Spleen (tissue), 11 donors: ENCODE measurements around the gene TADA2A. TPM values are rescaled to one million over a fixed set of nuclear protein-coding genes. Genes with fewer than 3 reads are reported as not detected.

Experiments
- DNase-seq: peaks from one replicate; pipeline ENCODE4 v3.0.0-alpha.2; 2020
- H3K27ac ChIP-seq, 8 donors: fragments of 200-600 bp; sonication (generic) in 7 of 8; 1 replicate in 4 of 8; 2 replicates in 4 of 8; pipeline versions ENCODE4 v1.5.0 to v1.8.0; 2016 to 2021; ENCODE audit warnings: inconsistent platforms in 4 of 8, mild to moderate bottlenecking in 4 of 8, moderate library complexity in 1 of 8
- H3K27me3 ChIP-seq, 7 donors: fragments of 200-600 bp; sonication (generic) in 6 of 7; replicated peaks in 1 of 7; 1 replicate in 4 of 7; 2 replicates in 3 of 7; pipeline versions ENCODE4 v1.5.0 to v1.8.0; 2016 to 2021; ENCODE audit warnings: inconsistent platforms in 3 of 7, mild to moderate bottlenecking in 1 of 7
- H3K36me3 ChIP-seq, 6 donors: fragments of 200-600 bp; sonication (generic) in 5 of 6; 1 replicate in 4 of 6; 2 replicates in 2 of 6; pipeline versions ENCODE4 v1.5.0 to v1.8.0; 2016 to 2021; ENCODE audit warnings: inconsistent platforms in 2 of 6
- H3K4me1 ChIP-seq, 6 donors: fragments of 200-600 bp; sonication (generic) in 5 of 6; 1 replicate in 3 of 6; 2 replicates in 3 of 6; pipeline versions ENCODE4 v1.5.0 to v1.8.0; 2016 to 2021; ENCODE audit warnings: inconsistent platforms in 3 of 6
- H3K4me3 ChIP-seq, 8 donors: fragments of 200-600 bp; sonication (generic) in 7 of 8; 1 replicate in 4 of 8; 2 replicates in 4 of 8; pipeline versions ENCODE4 v1.5.0 to v1.8.0; 2016 to 2021; ENCODE audit warnings: inconsistent platforms in 4 of 8, mild to moderate bottlenecking in 4 of 8, moderate library complexity in 2 of 8
- H3K9me3 ChIP-seq, 8 donors: fragments of 200-600 bp; sonication (generic) in 7 of 8; 1 replicate in 4 of 8; 2 replicates in 4 of 8; pipeline versions ENCODE4 v1.5.0 to v1.8.0; 2016 to 2021; ENCODE audit warnings: inconsistent platforms in 4 of 8
- CTCF ChIP-seq, 11 experiments: fragments of 200-600 bp in 7 of 11; fragments of 450-650 bp in 4 of 11; sonication (generic) in 4 of 11; IDR thresholded peaks in 8 of 11; conservative IDR thresholded peaks in 3 of 11; 1 replicate in 7 of 11; 2 replicates in 4 of 11; pipeline versions ENCODE4 v1.4.0 to v1.8.0; 2016 to 2021; ENCODE audit warnings: antibody characterized with exemption in 11 of 11, inconsistent platforms in 4 of 11, mild to moderate bottlenecking in 1 of 11
- POLR2A ChIP-seq, 3 donors: fragments of 450-650 bp; IDR thresholded peaks; one replicate each; pipeline ENCODE4 v1.5.1; 2017; ENCODE audit warnings: antibody characterized with exemption in 3 of 3, mild to moderate bottlenecking in 1 of 3
- POLR2AphosphoS5 ChIP-seq, 3 donors: sonication (generic); formaldehyde crosslinking; IDR thresholded peaks; one replicate each; pipeline ENCODE4 v1.5.1; 2017; ENCODE audit warnings: antibody characterized with exemption in 3 of 3
- WGBS, 5 donors: extraction: QIAGEN DNeasy Blood & Tissue Kit in 3 of 5; methylation state at CpG; one replicate each; pipeline versions ENCODE4 v1.1.5 to v1.1.7; 2013 to 2018; 5-methylcytosine and 5-hydroxymethylcytosine counted together
- intact Hi-C: fragments of 100-400 bp; cut with DNase I; formaldehyde crosslinking; loops from one replicate; pipeline ENCODE4 v1.15.0; 2023; ENCODE audit warnings: low total_unique reads
- polyA plus RNA-seq, 3 donors: library from polyadenylated mRNA; stranded (reverse); fragments of 200-250 nt; gene quantifications; one replicate each; pipeline ENCODE4 v1.2.1, GENCODE V29; 2013
- total RNA-seq, 7 donors: library from RNA; depleted of rRNA in 3 of 7; stranded (reverse); fragments of >200 nt in 3 of 7; fragmentation: NEBNext Ultra II Directional in 4 of 7; extraction: Animal tissue kit (Norgen Biotek cat#: 25700) in 4 of 7; gene quantifications; one replicate each; pipeline versions ENCODE4 v1.1.0 to v1.2.1, GENCODE V29; 2016 to 2021
- donor health status: healthy with polysubstance abuse.
- donor health status: DM: no; HTN: no; CAD: no; lungs with moderate emphysema.
- donor health status: DM: no; HTN: no; CAD: no.
- donor health status: Bipolar disorder and iron deficiency.
- donor health status: healthy.
- donor health status: DM: no; HTN: no; CAD: no.
- donor health status: DM: yes; HTN: yes; CAD: no.

The TADA2A gene
- total and polyA plus RNA-seq, 10 donors = 7.8 to 31.8 (median 20.6) TPM

- intact Hi-C loops = no loop called here
- H3K27me3 ChIP-seq = no peaks in the 10 kb centered on the region
- no peak overlapping the region for H3K4me3 ChIP-seq
- DNase-seq = no peak
- no peak overlapping the region for H3K27ac ChIP-seq
- no peaks in the 10 kb centered on the region for H3K9me3 ChIP-seq
- TF ChIP-seq POLR2A (IDR thresholded peaks at IDR 0.05) = no peak
- no peak for TF ChIP-seq CTCF (IDR thresholded peaks at IDR 0.05 in 8 of 11, conservative IDR thresholded peaks at IDR 0.05 in 3 of 11)
- TF ChIP-seq POLR2AphosphoS5 (IDR thresholded peaks at IDR 0.05) = no peak
- no peaks in the 10 kb centered on the region for H3K36me3 ChIP-seq
- 83 to 98% (median 89%) methylated on average over 4 of the region's 4 CpGs for WGBS, 5 donors
- peaks cover 0 to 11% (median 2%) of the 10 kb centered on the region in 6 donors for H3K4me1 ChIP-seq
These were observed 17.5 kb upstream of the TADA2A start for GRCh38 chr17:37389160-37389559.

GRCh38 chr17:37391146-37391545, 15.5 kb upstream of the TADA2A start:
- H3K4me1 ChIP-seq = peaks cover 0 to 11% (median 2%) of the 10 kb centered on the region in 6 donors
- no peak for TF ChIP-seq POLR2AphosphoS5 (IDR thresholded peaks at IDR 0.05)
- no peak for TF ChIP-seq POLR2A (IDR thresholded peaks at IDR 0.05)
- no peak for TF ChIP-seq CTCF (IDR thresholded peaks at IDR 0.05 in 8 of 11, conservative IDR thresholded peaks at IDR 0.05 in 3 of 11)
- H3K27me3 ChIP-seq = no peaks in the 10 kb centered on the region
- no peak overlapping the region for H3K27ac ChIP-seq
- intact Hi-C loops = no loop called here
- no peak for DNase-seq
- no peaks in the 10 kb centered on the region for H3K9me3 ChIP-seq
- H3K36me3 ChIP-seq = no peaks in the 10 kb centered on the region
- no peak overlapping the region for H3K4me3 ChIP-seq
- 85 to 98% (median 95%) methylated on average over 6 of the region's 6 CpGs for WGBS, 5 donors

- no peak overlapping the region for H3K27ac ChIP-seq
- WGBS, 5 donors = 72 to 82% (median 80%) methylated on average over 3 of the region's 3 CpGs
- intact Hi-C loops = no loop called here
- H3K27me3 ChIP-seq = no peaks in the 10 kb centered on the region
- H3K9me3 ChIP-seq = no peaks in the 10 kb centered on the region
- no peak for DNase-seq
- H3K36me3 ChIP-seq = no peaks in the 10 kb centered on the region
- H3K4me3 ChIP-seq = no peak overlapping the region
- H3K4me1 ChIP-seq = peaks cover 0 to 11% (median 2%) of the 10 kb centered on the region in 6 donors
- TF ChIP-seq POLR2A (IDR thresholded peaks at IDR 0.05) (no peak), CTCF (IDR thresholded peaks at IDR 0.05 in 8 of 11, conservative IDR thresholded peaks at IDR 0.05 in 3 of 11) (no peak), POLR2AphosphoS5 (IDR thresholded peaks at IDR 0.05) (no peak)
These were observed 14.6 kb upstream of the TADA2A start for GRCh38 chr17:37392024-37392590.

- Histone ChIP-seq H3K27ac (no peak overlapping the region), H3K36me3 (no peaks in the 10 kb centered on the region), H3K27me3 (no peaks in the 10 kb centered on the region), H3K4me1 (peaks cover 4 to 18% (median 7%) of the 10 kb centered on the region in 6 donors), H3K9me3 (no peaks in the 10 kb centered on the region), H3K4me3 (no peak overlapping the region)
- WGBS, 5 donors = 95 to 98% (median 97%) methylated on average over 6 to 7 of the region's 7 CpGs
- no peak for DNase-seq
- TF ChIP-seq POLR2AphosphoS5 (IDR thresholded peaks at IDR 0.05) (no peak), CTCF (IDR thresholded peaks at IDR 0.05 in 8 of 11, conservative IDR thresholded peaks at IDR 0.05 in 3 of 11) (no peak)
- intact Hi-C loops = no loop called here
These were observed 13.3 kb upstream of the TADA2A start for GRCh38 chr17:37393352-37393751.
